PC-3 (cell line): Measurements from ENCODE around the gene SPIRE2.

ENCODE experiments used
- EZH2 ChIP-seq: fragments of 300-600 bp; sonication (generic); IDR thresholded peaks from one replicate; pipeline ENCODE4 v1.6.1; 2017; ENCODE audit warnings: antibody characterized with exemption, mild to moderate bottlenecking, low read length; ENCODE audit not compliant: unreplicated experiment
- EZH2phosphoT487 ChIP-seq: fragments of 300-600 bp; sonication (generic); IDR thresholded peaks from 2 replicates; pipeline ENCODE4 v1.6.1; 2018; ENCODE audit warnings: mild to moderate bottlenecking, antibody characterized with exemption, low read length, borderline replicate concordance
- TF ChIP-seq, protein P1 (sequence below): fragments of 300-600 bp; sonication (generic); conservative IDR thresholded peaks from 2 replicates; pipeline ENCODE4 v1.5.1; 2017; ENCODE audit warnings: antibody characterized with exemption, low read depth, mild to moderate bottlenecking, low read length

DNA sequence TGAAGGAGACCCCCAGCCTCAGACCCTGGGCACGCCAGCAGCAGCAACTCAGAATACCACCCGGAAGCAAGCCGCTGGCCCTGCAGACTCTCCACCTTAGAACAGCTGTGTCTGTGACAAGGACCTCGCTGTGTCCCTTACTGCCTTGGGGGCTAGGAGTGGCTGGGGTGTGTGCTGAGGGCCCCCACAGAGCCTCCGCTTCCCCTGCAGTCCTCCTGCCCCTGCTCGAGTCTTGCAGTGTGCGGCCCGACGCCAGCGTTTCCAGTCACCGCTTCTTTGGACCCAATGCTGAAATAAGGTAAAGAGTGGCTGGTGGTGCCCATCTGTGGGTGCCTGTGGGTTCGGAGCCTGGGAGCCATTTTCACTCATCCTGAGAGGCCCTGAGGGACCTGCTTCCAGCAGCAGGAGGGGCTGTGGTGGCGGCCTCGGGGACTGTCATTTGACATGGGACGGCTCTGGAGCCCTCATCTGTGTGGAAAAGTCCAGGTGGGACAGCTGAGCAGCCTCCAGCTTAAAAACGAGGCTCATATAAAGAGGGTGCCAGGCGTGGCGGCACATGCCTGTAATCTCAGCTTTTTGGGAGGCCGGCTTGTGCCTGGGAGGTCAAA lies 75.7 kb downstream of the SPIRE2 start:
- TF ChIP-seq EZH2 (no peak), EZH2phosphoT487 (no peak)
- TF ChIP-seq, protein P1, sequence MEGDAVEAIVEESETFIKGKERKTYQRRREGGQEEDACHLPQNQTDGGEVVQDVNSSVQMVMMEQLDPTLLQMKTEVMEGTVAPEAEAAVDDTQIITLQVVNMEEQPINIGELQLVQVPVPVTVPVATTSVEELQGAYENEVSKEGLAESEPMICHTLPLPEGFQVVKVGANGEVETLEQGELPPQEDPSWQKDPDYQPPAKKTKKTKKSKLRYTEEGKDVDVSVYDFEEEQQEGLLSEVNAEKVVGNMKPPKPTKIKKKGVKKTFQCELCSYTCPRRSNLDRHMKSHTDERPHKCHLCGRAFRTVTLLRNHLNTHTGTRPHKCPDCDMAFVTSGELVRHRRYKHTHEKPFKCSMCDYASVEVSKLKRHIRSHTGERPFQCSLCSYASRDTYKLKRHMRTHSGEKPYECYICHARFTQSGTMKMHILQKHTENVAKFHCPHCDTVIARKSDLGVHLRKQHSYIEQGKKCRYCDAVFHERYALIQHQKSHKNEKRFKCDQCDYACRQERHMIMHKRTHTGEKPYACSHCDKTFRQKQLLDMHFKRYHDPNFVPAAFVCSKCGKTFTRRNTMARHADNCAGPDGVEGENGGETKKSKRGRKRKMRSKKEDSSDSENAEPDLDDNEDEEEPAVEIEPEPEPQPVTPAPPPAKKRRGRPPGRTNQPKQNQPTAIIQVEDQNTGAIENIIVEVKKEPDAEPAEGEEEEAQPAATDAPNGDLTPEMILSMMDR, result no peak
